HS-27A (cell line): Measurements from ENCODE around the gene CACNA2D3.

ENCODE experiments used
- DNase-seq: peaks from one replicate; pipeline ENCODE4 v3.0.0-alpha.2; 2012; ENCODE audit warnings: low read depth, missing footprints

Gene CACNA2D3

DNA sequence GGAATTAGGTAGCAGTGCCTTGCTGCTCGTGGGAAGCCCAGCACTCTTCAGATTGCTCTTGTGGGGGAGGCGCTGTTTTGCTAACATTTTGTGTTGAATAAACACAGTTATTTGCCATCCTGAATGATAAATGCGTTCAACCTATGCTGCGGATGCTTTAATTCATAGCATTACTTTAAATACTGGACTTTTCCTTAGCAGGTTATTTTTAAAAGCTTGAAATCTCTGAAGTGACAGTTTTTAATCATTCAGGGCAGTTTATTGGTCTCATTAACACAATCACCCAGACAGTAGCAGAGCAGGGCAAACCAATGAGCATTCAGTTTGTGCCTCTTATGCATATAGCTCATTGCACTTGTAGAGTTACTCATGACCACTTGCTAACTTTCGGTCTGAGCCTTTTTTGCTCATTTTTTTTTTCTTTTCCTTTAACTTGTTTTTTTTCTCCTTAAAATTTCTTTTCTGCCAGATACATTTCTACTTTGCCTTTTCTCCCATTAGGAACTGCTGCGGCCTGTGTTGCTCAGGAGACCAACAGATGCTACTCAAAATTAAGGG, 5.2 kb downstream of the CACNA2D3 start:
- DNase-seq, result no peak

DNA sequence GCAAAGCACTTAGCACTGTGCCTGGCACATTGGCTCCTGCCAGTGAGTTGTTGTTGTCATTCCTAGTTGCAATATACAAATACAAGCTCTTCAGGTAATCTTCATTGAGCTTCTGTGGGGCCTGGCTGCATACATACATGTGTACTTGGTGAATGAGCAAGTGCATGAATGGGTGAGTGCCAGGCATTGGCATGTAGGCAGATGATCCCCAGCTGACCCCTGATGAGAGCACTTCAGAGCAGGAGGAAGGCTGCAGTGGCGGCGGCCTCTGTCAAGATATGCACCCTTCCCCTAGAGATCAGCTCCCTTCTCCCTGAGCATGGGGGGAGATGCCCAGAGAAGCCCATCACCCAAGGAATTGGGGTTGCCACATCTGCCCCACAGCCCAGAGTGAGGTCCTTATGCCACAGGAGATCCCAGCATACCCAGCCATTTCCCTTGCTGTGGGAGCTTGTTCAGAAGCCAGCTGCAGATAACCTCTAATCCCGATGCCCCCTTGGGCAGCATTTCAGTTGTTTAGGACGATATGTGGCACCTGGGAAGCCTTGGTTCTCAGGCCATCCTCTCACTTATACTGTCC, 8.8 kb downstream of the CACNA2D3 start:
- no peak for DNase-seq

DNA sequence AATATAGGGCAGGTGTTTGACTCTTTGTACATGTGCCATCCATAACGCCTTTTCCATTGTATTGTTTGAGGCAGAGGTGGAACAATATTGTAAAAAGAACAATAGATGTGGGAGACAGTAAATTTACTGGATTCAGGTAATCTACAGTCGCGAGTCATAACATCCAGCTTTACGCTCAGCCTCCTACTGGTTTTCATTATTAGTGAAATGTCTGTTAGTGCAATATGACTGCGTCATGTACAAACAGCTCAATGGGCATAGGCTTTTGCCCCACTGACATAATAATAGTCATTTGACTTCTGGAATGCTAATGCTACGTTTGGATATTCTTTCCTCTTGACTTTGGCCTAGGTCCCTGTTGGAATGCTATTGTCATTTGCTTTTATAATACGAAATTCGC, 9.5 kb downstream of the CACNA2D3 start:
- DNase-seq, result no peak

DNA sequence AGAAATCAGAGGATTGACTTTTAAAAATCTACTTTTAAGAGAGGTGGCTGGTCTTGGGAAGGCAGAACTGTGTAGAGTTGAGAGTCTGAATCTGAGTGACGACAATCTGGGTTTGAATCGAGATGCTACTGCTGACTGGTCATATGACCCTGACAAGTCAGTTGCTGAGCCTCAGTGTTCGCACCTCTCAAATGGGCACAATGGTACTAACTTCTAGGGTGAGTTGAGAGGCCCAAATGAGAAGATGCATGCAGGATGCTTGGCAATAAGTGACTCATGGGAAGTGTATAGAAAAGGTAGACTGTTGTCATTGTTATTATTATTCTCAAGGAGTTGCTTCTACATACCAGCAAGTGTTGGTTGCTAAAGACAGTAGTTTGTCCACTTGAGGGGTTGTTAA, 10.3 kb downstream of the CACNA2D3 start:
- DNase-seq, result no peak

DNA sequence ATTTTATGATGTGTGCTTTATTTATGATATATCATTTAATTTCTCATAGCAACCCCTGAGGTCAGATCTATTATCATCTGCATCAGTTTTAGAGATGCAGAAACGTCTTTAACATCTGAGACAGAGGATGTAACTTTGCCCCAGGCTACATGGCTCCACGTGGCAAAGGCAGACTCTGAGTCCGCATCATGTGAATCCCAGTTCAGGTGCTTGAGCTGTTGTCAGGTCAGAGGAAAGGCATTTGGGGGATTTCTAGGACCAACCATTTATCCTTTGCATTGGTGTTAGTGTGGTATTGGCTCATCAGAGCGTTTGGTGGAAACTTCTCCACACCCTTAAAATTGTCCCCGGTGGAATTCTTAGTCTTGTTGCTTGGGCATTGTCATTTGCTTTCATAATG, 10.8 kb downstream of the CACNA2D3 start:
- DNase-seq, result no peak

DNA sequence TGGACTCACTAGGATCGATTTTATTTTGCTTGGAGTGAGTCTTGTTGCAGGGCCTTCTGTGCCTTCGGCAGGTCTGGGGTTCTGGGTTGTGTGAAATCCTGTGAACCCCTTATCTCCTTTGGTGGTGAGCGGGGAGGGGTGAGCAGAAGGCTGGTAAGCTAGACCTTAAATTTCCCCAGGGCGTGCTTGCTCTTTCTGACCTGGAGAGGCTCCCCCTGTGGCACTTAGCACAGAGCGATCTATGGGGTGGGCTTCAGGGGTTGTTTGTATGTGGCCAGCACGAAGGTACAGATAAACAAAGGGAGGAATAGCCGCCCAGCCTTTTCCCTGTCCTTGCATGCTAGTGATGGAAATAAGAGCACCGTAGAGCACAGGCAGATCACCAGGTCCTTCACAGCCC, 11.8 kb downstream of the CACNA2D3 start:
- no peak for DNase-seq

DNA sequence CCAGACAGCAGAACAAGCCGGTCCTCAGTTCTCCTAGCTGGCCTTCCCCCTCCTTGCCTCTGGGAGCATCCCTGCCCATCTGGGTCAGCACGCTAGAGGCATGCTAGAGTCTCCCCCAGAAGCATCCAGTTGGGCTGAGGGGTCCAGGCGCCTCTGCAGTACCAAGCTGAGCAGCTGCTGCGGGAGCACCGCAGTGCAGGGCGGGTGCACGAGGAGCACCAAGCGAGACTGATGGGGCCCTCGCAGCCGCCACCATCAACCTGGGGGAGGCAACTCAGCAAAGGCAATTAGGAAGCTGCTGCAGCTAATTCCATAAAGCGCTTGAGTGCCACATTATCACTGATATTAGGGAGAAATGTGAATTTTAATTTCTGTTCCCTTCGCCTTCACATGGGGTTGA, 12.4 kb downstream of the CACNA2D3 start:
- DNase-seq, result no peak

DNA sequence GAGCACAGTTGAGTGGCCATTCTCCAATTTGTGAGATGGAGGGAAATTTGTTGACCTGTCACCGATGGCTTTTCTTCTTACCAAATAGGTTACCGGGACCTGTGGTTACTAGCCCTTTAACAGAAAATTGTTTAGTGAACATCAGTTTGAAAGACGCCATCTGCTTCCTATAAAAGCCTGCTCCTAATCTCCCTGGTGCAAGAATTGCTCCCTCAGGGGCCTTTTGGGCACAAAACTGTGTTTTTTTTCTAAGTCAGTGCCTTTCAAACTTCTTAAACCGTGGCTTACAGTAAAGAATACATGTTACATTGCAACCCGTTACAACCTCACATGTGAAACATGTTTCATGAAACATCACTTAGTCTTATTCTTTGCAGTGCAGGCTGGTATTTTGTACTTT, 15.0 kb downstream of the CACNA2D3 start:
- DNase-seq, result no peak

DNA sequence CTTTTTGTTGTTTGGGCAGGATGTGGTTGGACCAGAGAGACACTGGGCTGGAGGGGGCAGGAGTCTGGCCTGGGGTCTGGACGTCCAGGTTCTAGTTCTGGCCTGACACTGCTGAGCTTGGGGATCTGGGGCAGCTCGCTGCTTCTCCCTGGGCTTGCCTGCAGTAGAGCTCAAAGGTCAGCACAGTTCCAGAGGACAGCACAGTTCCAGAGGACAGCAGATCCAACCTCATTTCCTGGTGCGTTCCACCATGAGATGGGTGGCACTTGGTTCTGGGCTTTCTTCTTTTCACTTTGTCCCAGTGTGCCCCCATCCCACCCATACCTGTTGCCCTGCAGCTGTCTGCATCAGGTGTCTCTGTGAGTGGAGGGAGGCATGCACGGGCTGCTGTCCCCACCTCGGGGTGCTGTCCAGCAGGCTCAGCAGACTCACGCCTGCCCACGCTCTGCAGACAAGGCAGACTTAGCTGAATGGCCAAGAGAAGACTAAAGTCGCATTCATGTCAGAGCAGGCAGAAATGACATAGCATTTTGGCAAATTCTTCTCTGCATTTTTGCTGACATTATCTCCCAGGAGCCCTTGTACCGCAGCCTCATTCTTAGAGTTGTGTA, 16.7 kb downstream of the CACNA2D3 start:
- DNase-seq, result no peak

DNA sequence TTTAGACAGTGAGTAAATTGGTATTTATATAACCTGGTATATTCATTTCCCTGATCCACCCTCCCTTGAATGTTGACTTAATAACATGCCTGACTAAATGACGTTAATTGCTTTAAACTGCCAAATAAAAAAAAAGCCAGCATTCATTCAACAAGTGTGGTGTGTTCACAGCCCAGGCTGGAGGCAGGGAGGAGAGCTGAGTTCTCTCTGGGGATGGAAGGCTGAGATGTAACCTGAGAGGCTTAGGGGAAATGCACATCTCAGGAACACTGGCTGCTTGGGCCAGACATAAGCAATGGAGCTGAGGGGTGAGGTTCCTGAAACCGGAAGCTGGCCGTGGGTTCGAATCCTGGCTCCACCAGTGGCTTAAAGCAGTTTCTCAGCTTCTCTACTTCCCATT, 17.3 kb downstream of the CACNA2D3 start:
- DNase-seq, result no peak

DNA sequence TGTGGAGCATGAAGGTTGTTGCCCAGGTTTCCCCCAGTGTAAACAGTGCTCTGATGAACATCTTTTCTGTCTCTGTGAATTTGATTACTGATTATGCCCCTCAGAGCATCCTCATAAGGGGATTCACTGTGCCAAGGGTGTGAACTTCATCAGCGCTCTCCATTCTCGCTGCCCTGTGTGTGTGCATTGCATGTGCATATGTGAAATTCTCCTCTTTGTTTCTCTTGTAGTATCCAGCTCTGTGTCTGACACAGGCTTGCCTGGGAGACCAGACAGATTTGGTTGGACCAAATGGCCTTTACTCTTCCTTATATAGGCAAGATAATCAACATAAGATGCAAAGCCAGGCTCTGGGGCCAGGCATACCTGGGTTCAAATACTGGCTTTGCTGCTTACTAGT, 21.9 kb downstream of the CACNA2D3 start:
- DNase-seq, result no peak

DNA sequence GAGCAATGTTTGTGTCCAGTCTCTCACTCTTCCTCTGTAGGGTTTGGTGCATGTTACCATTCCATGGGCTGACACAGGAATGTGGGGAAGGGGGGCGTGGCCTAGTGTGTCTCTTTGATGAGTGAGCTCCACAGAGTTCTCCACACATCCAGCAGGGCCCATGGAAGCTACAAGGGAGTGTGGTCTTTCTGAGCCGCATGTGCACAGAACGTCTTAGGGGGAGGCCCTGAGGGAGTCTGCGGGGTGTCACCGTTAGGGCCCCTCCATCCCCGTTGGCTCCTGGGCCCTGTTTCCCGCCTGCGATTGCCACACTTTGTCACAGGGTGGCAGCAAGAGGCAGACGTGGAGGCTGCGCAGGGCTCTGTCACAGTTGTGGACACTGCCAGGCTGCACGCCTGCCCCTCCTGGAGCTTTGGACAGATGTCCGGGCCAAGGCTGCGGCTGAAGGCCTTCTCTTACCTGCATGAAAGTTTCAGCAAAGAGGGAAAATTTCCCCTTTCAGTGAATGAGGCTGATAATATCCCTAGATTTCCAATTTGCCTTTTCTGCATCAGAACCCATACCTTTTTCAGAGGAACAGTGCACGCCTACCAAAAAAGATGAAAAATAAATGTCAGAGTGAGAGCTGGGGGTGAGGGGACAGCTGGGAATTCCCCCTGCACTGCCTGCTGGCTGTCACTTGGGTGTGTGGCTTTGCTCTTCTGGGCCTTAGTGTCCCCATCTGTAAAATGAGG, 24.3 kb downstream of the CACNA2D3 start:
- no peak for DNase-seq

DNA sequence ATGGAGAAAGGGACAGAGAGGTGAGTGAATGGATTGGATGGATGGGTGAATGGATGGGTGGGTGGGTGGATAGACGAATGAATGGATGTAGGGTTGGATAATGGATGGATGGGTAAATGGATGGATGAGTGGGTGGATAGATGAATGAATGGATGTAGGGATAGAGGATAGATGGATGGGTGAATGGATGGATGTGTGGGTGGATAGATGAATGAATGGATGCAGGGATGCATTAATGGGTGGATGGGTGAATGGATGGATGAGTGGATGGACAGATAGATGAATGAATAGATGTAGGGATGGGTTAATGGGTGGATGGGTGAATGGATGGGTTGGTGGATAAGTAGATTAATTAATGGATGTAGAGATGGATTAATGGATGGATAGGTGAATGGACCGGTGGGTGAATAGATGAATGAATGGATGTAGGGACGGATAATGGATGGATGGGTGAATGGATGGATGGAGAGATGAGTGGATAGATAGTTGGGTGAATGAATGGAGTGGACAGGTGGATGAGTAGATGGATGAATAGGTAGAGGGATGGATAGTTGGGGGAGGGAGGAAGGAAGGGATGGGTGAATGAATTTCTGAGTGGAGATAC, 28.6 kb downstream of the CACNA2D3 start:
- no peak for DNase-seq

DNA sequence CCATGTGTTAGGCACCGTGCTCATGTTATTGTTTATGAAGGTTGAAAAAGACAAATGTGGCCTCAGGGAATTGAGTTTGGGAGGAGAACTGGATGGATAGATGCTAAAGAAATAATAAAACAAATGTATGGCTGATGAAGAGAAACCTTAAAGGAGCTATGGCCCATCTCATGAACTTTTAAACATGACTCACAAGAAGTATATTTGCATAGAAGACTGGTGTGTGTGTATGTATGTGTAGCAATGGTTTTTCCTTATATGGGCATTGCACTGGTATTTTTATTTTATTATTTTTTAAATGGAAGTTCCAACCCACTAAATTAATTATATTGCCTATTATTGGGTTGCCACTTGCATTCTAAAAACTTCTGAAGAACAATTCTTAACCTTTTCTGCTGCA, 31.1 kb downstream of the CACNA2D3 start:
- no peak for DNase-seq

DNA sequence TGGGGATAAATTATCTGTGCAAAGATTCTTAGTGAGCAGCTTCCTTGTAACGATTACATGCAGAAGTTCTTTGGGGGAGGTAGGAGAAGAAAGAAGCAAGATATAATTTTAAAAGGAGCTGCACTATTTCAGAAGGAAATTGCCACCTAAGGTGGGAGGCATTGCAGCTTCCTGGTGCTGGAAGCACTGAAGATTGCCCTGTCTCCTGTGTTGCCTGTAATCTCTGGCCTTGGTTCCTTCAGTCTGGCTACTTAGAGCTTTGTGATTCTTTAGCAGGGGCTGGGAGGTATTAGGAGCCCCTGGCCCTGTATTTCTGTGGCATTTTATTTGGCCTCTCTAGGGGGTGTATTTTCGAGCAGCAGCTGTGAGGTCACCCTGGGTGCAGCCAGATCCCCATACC, 35.5 kb downstream of the CACNA2D3 start:
- DNase-seq, result no peak

DNA sequence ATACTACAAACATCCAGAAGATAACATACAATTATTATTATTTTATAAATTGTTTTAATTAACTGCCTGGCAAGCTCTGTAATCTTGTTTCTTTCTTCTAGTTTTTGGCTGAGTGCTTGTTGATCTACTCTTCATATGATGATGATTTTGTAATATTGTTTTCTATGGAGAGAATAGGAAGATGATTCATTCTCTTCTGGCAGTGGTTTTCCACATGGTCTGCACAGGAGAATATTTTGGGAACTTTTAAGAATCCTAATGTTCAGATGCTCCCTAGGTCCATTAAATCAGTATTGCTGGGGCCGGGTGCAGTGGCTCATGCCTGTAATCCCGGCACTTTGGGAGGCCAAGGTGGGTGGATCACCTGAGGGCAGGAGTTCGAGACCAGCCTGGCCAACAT, 37.6 kb downstream of the CACNA2D3 start:
- no peak for DNase-seq

DNA sequence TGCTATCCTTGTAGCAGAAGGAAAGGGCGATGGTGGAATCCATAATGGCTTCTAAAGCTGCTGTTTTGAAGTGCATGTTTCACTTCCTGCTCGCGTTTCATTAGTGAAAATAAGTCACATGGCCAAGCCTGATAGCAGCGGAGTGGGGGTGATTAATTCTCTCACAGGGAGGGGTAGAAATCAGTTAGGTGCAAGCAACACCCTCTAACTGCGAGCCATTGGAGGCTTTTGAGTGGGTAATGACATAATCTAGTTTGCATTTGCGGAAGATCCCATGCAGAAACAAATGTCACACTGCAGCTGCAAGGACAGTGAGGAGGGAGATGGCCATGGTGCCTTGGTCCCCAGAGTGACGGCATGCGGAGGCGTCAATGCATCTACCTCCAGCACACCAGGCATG, 41.1 kb downstream of the CACNA2D3 start:
- no peak for DNase-seq

DNA sequence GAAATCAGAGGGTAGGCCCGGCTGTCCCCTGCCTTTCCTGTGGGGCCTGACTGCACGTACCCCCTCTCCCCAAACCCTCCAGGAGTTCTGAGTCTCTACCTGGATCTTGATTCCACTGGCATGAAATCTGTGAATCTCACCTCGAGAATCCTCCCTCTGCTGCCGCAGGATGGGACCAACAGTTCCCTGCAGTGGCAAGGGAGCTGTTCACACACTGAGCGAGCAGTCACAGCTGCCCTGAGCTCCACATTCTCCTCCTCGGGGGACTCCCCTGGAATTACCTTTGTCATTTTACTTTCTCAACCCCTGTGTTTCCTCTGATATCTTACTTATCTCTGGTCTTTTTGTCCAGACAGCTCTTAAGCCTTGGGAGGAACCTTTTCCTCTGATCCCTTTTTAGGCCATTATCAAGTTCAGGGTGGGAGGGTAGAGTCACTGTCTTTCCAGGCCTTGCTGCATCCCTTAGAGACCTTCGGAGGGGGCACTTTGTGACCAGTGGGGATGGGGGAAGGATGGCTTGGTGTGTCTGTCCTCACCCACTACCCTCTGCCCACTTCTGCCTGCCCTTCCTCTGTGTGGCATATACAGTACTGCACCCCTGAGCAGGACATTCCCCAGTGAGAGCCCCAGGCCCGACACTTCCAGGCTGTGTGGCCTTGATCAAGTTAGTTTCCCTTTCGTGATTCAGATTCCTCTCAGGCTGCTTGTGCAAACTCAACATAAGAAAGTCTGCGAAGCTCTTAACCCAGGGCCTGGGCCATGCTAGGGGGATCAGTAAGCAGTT, 42.0 kb downstream of the CACNA2D3 start:
- DNase-seq, result no peak

DNA sequence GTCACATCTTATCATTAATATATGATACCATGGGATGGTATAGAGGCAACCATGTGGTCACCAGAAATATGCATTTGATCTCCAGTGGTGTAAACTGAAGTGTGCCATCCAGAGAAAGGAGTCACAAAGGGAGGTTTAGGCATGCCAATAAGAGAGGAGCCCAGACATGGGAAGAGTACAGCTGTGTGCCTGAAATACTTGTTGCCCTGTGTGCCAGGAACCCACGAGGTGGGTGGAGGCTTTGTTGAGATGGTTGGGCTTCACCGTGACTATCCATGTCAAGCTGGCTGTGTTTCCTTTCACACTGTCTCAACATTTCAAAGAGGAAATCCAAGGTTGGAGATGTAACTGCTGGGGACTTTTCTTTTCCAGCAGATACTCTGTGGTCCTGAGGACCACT, 43.5 kb downstream of the CACNA2D3 start:
- DNase-seq, result no peak

DNA sequence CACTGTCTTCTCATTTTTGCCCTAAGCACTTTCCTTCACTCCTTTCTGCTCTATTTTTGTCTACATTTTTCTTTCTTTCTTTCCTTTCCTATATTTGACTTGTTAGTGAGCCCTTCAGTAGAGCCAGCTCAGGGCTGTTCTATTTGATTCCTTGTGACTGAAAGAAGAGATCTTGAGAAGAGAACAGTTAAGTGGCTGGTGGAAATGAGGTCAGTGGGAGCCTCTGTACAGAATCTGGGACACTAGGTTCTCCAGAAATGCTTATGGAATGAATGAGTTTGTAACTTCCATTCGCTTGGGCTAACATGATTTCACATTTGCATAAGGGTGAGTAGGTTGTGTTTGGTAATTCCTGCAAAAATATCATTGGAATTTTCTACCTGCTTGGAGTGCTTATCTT, 45.6 kb downstream of the CACNA2D3 start:
- DNase-seq, result no peak

DNA sequence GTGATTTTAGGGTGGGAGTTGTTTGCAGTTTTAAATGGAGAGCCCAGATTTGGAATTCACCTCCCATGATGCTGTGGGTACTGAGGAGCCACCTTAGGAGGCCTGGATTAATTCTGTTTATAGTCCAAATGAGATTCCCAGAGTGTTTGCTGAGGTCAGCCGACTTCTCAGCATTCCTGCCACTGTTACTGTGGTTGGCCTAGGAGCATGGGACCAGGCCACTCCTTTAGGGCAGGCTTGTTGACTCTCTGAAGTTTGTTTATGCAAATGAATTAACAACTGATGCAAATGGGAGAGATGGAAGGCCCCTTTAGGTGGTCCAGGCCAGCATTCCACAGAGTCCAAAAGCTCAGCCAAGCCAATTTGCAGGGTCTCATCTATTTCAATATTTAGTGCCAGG, 46.1 kb downstream of the CACNA2D3 start:
- DNase-seq, result no peak

DNA sequence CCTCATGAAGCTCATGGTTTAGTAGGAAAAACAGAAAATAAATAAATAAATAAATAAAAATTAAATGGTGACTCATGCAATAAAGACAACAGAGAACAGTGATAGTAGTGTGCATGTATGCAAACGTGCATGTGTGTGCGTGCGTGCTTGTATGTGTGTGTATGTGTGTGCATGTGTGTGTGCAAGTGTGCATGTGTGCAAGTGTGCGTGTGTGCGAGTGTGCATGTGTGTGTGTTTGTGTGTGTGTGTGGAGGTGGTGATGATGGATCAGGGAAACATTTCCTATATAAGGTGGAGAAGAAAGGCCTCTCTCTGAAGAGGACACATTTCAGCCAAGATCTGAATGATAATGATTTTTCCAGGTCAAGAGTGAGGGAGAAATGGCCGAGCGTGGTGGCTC, 47.2 kb downstream of the CACNA2D3 start:
- DNase-seq, result no peak
